ENCODE results near the gene HERC2.
"Not testable (repeated sequence)": the region's sequence is repeated elsewhere in the genome, so short reads cannot be mapped to it uniquely, and the experiment has no call there.

Gene HERC2

GRCh38 chr15:28125673-28126651 is 196.0 kb downstream of the HERC2 start:
- DNase-seq, result peak; percentile 3

GRCh38 chr15:28124841-28125240 is 197.1 kb downstream of the HERC2 start:
- no peak for DNase-seq

GRCh38 chr15:28123408-28124023 is 198.5 kb downstream of the HERC2 start:
- DNase-seq, result peak; percentile 32

- DNase-seq, result no peak
These were observed 199.7 kb downstream of the HERC2 start for GRCh38 chr15:28122038-28122949.

GRCh38 chr15:28121577-28121976 is 200.4 kb downstream of the HERC2 start:
- not testable (repeated sequence) for DNase-seq

GRCh38 chr15:28120359-28120640 is 201.7 kb downstream of the HERC2 start:
- no peak for DNase-seq

GRCh38 chr15:28118531-28118930 is 203.4 kb downstream of the HERC2 start:
- no peak for DNase-seq

- DNase-seq, result no peak
These were observed 203.9 kb downstream of the HERC2 start for GRCh38 chr15:28118083-28118482.

GRCh38 chr15:28117432-28117990 is 204.5 kb downstream of the HERC2 start:
- DNase-seq, result no peak

GRCh38 chr15:28116521-28117431 is 205.2 kb downstream of the HERC2 start:
- DNase-seq, result no peak

GRCh38 chr15:28115871-28116270 is 206.1 kb downstream of the HERC2 start:
- DNase-seq, result no peak

- no peak for DNase-seq
These were observed 207.0 kb downstream of the HERC2 start for GRCh38 chr15:28114721-28115622.

GRCh38 chr15:28114114-28114455 is 207.9 kb downstream of the HERC2 start:
- no peak for DNase-seq

- DNase-seq, result no peak
These were observed 208.4 kb downstream of the HERC2 start for GRCh38 chr15:28113394-28114113.

- DNase-seq, result no peak
These were observed 209.0 kb downstream of the HERC2 start for GRCh38 chr15:28112962-28113361.

GRCh38 chr15:28112101-28112760 is 209.7 kb downstream of the HERC2 start:
- no peak for DNase-seq

GRCh38 chr15:28111543-28111942 is 210.4 kb downstream of the HERC2 start:
- DNase-seq, result no peak

GRCh38 chr15:28110481-28110881 is 211.5 kb downstream of the HERC2 start:
- no peak for DNase-seq

GRCh38 chr15:28109626-28110455 is 212.1 kb downstream of the HERC2 start:
- DNase-seq, result no peak

All from NCI-H1436 (cell line).